Activated CD8-positive, alpha-beta memory T cell treated with anti-CD3 and anti-CD28 coated beads for 48 hours (primary cell): ENCODE data around the gene ADD3.

Source experiments
- DNase-seq, 3 experiments: peaks; one replicate each; pipeline ENCODE4 v3.0.0-alpha.2; 2020; ENCODE audit warnings: low read depth in 2 of 3, low spot score in 2 of 3

The ADD3 gene

DNA sequence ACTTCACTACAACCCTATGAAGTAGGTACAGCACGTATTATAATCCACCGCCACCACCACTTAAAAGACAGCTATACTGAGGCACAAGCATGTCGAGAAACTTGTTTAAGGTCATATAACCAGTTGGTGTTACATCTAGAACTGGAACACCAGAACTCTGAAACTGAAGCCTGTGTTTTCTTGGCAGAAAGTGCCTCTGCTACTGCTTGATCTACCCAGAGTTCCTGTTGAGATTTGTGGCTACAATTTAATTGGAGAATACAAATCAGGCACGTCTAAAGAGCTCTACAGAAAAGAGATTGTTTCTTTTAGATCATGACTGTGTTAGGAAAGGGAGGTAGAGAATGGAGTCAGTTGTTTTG is 4.3 kb upstream of the ADD3 start:
- DNase-seq = no peak

DNA sequence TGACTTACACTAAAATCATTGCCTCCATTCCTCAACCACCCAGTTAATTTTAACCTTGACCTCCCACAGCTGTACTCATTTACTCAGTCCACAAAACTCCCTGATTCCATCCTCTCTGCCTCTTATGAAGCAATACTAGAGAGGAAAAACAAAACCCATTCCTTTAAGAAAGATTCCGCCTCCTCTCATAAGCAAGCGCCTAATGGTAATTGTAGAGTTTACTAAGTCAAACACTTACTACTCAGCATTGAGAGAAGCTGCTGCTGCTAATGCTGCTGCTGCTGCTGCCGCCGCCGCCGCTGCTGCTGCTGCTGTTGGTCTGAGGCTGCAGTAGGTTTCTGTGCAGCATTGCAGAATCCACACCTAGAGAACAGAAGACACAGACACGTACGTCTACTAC is 2.1 kb upstream of the ADD3 start:
- DNase-seq = no peak

DNA sequence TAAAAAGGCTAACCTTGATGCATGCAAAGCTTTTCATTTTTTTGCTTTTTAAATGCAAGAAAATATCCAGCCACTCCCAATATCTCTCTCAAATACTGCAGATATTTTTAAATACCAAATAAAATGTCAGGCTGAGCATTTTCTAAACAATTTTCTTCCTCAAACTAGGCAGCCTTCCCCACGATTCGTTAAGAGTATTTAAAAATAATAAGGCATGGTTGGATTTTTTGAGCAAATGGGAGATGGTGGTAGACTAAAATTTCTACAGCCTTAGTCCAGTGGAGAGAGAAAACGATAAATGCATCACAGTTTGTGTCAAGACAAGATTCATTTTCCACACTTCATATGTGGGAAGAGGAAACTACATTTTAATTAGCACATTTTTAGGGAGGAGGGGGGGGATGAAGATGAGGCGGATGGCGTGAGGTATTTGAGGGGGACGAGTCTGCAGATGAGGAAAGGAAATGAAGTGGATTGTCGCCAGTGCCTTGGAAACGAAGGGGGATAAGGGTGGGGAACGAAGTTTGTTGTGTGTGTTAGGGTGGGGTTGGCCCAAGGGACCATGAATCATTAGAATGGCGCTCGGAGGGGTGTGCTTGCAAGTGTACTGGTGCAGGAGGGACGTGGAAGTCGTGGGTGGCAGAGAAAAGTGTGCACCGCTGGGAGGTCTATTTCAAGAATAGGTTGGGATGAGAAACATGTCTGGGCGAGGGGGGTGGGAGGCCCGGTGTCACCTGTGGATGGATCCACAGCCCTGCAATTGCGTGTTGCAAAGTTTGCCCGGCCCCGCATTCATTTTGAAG is 1.2 kb upstream of the ADD3 start:
- DNase-seq = peak in 1 of 3 experiments; percentile 7

GRCh38 chr10:110007161-110007700 is 553 bp upstream of the ADD3 start:
- peak in 1 of 3 experiments; percentile 31 for DNase-seq

DNA sequence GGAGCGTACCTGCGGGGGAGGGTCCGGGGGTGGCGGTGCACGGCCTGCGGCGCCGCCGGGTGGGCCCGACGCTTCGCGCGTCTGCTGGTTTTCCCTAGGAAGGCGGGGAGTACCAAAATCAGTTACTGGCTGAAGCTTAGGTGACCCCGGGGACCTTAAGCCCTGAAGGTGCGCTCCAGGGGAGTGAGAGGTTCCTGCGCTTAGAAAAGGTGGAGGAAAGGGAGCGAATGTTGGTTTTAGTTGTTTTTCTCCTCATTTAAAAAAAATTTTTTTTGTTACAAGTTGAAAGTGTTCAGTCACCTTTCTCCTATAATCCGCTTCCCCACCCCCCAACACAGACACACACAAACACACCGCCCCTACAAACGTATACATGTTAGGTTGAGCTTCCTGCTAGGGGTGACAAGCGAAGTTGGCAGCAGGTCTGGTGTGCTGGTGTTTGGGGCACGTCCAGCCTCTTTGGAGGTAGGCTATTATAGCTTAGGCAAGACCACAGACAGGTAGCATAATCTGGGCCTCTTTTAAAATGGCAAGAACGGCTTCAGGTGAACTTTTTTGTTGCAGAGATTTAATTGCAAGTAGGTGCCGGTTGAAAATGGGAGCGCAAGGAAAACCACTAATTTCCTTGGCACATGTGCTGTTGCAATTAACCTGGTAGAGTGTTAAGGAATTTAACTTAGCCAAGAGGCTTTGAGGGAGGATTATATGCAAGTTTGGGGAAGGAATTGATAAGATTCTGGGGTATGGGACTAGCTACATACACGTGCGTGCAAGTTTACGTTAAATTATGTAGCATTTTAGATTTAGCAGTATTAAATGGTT is 945 bp downstream of the ADD3 start:
- DNase-seq = no peak

GRCh38 chr10:110009736-110010475 is 2.1 kb downstream of the ADD3 start:
- peak in 1 of 3 experiments; percentile 12 for DNase-seq

DNA sequence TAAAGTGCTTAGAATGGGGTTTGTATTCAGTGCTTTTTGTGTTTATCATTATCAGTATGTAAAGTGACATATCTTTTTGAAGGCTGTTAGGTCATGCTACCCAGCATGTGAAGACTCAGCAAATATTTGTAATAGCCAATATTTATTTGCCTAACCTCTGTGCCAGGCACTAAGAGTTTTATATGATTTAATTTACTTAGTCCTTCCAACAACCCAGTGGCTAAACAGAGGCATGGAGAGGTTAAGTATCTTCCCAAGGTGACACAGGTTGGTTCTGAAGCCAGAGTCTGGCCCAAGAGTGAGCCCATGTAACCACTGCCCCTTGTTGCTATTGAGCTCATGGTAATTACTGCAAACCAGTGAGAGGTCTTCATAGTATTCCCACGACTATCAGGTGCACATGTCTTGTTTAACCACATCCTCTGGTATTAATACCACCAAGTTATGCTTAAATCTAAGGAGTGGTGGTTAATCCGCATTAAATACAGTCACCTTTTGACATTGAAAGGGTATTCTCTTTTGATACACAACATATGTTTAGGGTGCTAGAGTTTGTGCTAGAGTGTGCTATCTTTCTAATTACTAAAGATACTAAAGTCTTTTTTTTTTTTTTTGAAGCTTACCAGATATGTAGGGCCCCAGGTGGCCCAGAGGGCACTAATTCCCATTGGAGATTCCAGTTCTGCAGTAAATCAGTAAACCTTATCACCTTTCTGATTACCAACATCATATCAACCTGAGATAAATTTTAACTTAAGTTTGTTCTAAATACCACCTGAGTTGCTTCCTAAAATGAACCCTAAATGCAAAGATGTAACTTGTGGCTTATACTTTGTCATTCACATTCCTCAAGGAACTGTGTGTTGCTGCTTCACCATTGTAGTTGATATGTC is 2.9 kb downstream of the ADD3 start:
- DNase-seq = no peak

GRCh38 chr10:110011681-110012080 is 3.9 kb downstream of the ADD3 start:
- DNase-seq = no peak

DNA sequence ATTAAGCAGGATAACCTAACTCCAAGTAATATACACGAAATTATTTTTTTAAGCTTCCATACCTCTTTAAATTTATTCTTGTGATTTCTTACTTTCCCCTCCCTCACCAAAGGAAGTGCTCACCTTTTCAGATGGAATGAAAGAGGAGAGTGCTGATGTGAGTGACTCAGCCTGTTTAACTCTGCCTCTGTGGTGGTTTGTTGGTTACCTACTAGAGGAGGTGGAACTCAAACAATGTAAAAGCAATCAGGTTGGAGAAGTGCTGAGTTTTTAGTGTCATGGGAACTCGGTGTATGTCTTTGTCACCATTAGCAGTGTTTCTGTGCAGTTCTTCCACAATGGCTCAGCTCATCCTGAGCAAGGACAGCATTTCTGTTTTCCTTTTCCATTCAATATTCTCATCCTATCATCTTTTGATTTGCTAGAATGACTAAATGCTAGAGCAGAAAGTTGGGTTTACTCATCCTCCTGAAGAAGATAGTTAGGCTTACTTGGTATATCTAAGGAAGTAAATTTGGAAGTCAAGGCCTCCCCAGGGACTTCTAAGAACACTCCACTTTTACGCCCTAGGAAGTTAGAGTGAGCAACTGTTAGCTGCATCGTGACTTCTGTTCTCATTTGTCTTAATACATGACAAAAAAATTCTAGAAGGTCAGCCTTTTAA is 6.0 kb downstream of the ADD3 start:
- no peak for DNase-seq

DNA sequence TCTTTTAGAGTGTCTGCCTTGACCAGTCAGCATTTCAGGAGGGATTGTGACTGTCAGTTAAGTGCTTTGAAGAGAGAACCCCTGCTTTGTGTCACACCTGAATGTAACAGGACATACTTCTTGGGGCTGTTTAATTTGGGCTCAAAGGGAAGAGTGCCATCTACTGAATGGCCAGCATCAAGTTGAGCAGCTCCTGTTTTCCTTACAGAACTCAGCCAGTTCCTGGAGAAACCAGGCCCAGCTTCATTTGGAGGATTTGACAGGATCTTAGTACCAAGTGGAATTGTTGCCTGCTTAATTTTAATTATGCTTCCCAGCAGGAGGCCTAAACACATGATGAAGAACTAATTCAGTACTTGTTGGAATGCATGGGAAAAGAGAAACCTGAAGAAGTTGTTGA is 8.3 kb downstream of the ADD3 start:
- DNase-seq = no peak

DNA sequence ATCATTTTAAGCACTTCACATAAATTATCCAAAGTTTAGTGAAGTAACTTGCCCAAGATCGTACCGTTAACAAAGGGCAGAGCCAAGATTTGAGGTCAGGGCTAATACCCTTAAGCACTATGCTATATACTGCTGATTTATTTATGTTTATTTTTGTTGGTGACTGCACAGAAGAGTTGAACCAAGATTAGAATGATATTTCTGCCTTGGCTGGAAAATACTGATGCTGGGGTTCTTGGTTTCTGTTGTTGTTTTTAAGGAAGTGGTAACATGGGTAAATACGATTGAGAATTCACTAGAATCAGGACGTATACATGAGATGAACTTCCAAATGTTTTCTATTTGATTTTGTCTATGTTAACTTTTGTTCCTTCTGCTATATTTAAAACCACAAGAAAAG is 9.3 kb downstream of the ADD3 start:
- no peak for DNase-seq

DNA sequence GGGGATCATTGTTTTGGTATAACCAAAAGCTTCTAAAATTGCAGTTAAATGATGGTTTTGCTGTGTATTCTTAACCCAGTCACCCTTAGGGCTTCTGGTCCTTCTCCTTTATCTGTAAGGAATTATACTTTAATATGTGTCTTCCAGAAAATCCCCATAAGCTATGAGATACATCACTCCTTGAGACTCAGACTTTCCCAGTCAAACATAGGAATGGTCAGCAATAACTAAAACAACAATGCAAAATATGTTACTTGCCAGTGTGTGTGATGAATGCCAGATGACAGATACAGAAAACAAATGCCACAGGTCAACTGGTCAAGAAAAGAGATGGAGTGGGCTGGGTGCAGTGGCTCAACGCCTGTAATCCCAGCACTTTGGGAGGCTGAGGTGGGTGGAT is 10.1 kb downstream of the ADD3 start:
- DNase-seq = no peak

GRCh38 chr10:110020265-110020664 is 12.5 kb downstream of the ADD3 start:
- no peak for DNase-seq

- no peak for DNase-seq
These were observed 15.1 kb downstream of the ADD3 start for GRCh38 chr10:110022716-110023504.

DNA sequence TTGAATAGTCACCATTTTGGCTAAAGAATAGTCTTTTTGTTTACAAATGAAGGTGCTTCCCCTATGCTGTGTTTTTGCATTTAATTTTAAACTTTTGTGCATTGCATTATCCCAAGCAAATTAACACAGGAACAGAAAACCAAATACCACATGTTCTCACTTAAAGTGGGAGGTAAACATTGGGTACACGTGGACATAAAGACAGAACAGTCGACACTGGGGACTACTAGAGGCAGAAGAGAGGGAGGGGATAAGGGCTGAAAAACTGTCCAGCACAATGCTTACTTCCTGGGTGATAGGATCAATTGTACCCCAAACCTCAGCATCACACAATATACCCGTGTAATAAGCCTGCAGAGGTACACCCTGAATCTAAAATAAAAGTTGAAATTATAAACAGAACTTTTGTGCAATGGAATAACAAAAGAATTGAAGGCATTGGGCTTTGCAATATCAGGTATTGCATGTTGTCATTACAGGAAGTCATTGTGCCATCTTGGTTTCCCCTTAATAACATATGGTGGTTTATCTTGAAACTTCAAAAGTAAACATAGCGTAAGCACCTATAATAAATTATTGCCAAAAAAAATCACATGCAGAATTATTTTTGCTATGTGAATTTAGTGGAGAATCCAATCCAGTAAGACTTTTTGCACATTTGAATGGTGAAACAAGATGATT is 16.1 kb downstream of the ADD3 start:
- DNase-seq = no peak

DNA sequence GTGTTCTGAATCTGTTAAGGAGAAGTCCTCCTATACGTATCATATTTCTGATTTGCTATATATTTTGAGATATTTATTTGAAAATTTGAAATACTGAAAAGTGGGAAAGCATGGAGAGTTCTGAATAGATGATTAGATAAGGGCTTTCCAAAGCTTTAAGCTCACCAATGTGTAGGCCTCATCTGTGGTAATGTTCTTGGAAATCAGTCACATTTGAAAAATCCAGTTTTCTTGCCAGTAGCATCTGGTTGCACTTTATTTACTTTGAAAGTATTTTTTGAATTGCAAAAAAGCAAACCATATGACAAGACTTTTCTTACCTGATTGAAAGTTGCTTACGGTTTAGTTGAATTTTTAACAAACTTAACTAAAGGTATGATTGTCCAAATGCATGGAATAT is 21.7 kb downstream of the ADD3 start:
- no peak for DNase-seq

DNA sequence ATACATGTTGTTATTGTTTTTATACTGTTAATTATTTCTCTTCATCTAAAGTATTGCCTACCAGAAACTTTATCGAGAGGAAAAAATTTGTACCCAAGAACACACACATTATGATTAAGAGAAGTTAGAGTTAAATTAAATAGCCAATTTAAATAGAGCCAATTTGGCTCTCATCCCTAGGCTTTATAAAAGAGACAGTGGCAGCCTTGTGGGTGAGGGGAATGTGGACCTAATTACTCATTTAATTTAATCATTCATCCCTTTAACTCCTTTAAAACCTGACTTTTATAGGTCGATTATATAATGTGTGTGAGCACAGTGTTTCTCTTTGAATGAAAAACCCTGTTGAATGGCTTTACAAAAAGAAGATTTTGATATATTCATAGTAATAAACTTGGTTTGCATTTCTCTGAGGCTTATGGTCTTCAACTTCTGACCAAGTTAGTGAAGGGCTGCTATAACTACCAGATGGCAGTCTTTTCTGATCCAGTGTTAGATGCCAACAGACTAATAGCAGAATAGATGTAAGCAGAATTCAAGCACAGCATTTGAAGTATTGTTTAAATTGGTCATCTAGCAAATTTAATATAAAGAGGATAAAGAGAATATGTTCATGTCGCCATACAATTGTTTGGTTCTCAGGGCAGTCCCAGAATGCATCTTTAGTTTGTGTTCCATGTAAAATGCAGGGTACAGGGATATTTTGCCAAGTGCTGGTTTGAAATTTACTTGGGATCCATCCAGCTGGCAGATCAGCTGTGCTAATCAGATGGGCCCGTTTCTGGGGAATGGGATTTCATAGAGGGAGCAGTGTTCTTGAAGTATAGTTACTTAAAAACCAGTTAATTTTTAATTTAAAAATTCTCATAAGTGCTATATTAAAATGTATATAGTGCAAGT is 25.3 kb downstream of the ADD3 start:
- no peak for DNase-seq
